GM12874 (cell line): ENCODE results near the gene MT3.

ENCODE experiments used
- TF ChIP-seq, protein P1 (sequence below): IDR thresholded peaks from 2 replicates; pipeline ENCODE4 v1.5.1; 2011; ENCODE audit warnings: low read depth, mild to moderate bottlenecking, control low read depth, low read length, moderate library complexity; ENCODE audit not compliant: insufficient read depth

The MT3 gene

DNA sequence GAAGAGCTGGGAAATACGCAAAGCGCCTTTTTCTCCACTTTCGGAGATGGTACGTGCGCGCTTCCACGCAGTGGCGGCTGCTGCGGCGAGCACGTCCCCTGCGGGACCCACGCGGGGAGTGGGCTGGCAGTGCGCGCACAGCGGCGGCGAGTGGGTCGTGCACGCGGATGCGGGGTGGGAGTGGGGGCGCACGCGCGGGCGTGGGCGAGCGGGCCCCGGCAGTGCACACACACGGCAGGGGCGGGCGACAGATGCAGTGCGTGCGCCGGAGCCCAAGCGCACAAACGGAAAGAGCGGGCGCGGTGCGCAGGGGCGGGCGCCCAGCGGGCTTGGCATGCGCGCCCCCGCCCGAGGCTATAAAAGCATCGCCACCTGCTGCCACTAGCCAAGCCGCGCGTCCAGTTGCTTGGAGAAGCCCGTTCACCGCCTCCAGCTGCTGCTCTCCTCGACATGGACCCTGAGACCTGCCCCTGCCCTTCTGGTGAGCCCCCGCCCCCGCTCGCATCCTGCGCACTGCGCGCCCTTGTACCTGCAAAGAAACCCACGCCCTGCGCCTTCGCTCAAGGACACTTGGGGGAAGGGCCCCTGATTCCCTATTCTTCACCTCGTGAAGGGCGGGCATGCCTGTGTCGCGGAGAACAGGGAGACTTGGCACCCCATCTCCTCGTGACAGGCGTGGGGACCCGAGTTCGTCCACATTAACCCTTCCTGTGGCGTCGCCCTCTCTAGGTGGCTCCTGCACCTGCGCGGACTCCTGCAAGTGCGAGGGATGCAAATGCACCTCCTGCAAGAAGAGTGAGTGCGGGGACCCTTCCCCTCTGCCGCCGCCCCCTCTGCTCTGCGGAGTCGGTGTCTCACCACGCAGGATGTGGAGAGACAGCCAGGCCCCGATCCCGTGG, at the start of gene MT3:
TSS of gene MT3 (plus strand) at position 388 of the 899 bp plus-strand sequence. CDS start at position 451, 63 bp downstream.
- TF ChIP-seq, protein P1, sequence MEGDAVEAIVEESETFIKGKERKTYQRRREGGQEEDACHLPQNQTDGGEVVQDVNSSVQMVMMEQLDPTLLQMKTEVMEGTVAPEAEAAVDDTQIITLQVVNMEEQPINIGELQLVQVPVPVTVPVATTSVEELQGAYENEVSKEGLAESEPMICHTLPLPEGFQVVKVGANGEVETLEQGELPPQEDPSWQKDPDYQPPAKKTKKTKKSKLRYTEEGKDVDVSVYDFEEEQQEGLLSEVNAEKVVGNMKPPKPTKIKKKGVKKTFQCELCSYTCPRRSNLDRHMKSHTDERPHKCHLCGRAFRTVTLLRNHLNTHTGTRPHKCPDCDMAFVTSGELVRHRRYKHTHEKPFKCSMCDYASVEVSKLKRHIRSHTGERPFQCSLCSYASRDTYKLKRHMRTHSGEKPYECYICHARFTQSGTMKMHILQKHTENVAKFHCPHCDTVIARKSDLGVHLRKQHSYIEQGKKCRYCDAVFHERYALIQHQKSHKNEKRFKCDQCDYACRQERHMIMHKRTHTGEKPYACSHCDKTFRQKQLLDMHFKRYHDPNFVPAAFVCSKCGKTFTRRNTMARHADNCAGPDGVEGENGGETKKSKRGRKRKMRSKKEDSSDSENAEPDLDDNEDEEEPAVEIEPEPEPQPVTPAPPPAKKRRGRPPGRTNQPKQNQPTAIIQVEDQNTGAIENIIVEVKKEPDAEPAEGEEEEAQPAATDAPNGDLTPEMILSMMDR: no peak

DNA sequence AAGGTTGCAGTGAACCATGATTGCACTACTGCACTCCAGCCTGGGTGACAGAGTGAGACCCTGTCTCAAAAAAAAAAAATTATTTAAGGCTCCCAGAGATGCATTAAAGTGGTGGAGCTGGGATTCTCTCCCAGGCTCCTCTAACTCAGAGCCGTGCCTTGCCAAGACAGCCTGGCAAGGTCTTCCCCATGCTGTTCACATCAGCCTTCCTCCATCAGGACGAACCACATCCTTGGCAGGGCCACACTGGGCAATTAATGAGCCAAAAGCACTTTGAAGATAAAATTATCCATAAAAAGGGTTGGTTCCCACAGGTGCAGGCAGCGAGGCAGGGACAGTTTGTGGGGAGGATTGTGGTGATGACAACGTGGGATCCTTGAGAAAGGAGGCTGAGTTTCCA, 49.7 kb upstream of the MT3 start:
- TF ChIP-seq, protein P1: no peak

DNA sequence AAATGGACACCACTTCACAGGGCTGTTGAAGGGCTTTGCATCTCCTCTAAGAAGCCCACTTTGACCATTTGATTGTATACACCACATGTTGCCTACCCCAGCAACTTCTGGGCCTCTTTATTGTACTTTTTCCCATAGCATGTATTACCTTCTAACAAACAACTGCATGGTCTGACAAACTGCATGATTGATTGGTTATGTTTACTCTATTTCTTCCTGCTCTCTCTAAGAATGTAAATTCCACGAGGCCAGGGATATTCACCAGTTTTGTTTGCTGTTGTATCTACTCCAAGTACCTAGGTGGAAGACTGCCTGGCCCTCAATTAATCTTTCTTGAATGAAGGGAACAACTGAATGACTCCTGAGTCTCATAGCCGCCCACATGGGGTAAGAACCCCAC, 47.3 kb upstream of the MT3 start:
- TF ChIP-seq, protein P1: no peak

DNA sequence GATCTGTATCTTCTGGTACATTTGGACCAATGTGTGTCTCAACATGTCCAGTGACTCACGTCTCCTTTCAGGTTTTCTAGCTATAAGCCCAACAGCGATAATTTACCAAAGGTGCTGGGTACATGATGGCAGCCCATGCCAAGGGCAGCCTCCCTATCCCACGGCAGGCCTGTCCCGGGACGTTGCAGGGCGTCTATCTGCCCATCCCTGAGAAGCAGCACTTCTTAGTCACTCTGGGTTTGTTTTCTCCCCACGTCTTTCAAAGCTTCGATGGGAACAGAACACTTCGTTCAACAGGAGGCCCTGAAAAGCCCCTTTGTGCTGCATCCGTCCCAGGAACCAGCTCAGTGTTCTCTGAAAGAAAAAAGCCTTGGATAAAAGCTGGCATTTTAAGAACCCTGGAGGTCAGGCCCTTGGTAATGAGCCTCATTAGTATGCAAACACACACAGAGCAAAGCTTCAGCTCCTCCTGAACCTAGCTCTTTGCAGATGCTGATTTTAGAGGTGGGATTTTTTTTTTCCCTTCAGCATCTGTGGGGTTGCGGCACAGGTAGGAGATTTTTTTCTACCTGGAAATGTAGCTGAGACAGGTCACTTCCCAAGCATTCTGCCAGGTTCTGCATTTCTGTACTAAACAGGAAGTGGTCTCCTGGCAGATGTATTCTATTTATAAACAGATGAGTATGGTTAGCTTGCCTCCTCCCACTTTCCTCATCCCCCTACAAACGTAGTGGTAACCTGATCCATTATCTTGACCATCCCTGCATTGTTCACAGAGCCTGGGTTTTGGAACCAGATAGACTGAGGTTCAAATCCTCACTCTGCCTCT, 42.0 kb upstream of the MT3 start:
- TF ChIP-seq, protein P1: no peak

DNA sequence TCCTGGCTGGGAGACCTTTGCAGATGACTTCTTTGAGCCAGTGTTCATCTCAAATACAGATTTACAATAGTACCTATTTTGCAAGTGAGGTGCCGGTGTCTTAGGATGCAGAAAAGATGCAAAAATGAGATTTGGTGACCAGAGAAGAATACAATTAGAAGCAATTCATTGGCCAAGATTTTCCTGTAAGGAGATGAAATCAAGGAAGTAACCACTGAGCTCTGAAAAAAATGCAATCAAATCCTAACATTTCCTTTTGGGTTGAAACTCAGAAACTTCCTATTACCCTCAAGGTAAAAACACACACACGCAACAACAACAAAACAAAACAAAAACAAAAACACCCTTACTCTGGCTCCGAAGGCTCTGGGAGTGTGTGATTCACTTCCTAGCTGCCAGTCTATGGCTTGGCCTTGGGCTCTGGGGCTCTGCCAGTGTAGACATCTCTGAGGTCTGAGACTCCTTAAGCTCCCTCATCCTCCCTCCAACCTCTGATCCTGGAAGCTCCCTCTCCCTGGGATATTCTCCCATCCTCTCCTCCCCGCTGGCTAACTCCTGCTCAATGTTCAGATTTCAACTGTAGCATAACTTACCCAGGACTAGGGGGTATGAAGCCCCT, 41.3 kb upstream of the MT3 start:
- TF ChIP-seq, protein P1: no peak

DNA sequence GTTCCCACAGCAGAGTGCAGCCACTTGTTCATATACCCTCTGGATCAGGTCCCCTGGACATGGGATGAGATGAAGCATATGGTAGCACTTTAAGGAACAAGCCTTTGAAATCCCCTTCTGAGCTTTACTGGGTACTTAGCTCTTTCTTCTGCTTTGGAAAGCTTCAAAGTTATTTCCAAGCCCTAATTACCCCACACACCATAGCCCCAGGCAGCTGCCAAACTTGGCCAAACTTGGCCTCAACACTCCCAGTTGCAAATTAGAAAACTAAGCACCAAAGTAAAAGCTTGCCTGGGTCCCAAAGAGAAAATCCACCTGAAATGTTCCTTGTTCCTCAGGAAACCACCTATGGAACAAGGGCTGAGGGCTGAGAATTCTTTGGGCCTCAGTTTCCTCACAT, 40.2 kb upstream of the MT3 start:
- TF ChIP-seq, protein P1: no peak
